HCT116 (cell line): ENCODE data around the gene PNMT. TPM values are rescaled to one million over a fixed set of nuclear protein-coding genes. Genes with fewer than 3 reads are reported as not detected.
A peak's percentile ranks its signal among the peaks of the same experiment; 100 is the strongest.

Experiments used
- ATAC-seq: fragments of 200-7000 bp; cut with Tn5 transposase; 2 replicates; pipeline ENCODE4 v1.9.1; 2020; ENCODE audit warnings: mild to moderate bottlenecking, moderate library complexity
- BruUV-seq: library from RNA; stranded (reverse); fragments of 400-500 nt; replicated peaks from 2 replicates; lab custom pipeline; 2021; lab: Mats Ljungman, UMichigan
- CTCF ChIA-PET: fragments of 300-600 bp; sonication (Branson Sonifier 250); formaldehyde crosslinking; loops from one replicate; lab custom pipeline; 2021; ENCODE audit warnings: antibody characterized with exemption; lab: Charles Lee
- POLR2A ChIA-PET: fragments of 300-600, 350-600 bp; sonication (Branson Sonifier 250); formaldehyde crosslinking; loops from one replicate; lab custom pipeline; 2021; ENCODE audit warnings: antibody characterized with exemption; lab: Charles Lee
- RAD21 ChIA-PET, 2 experiments: fragments of 300-600 bp; sonication (Branson Sonifier 250); formaldehyde crosslinking; loops; one replicate each; lab custom pipeline; 2023; ENCODE audit warnings: low total read pairs in 2 of 2; ENCODE audit not compliant: uncharacterized antibody in 2 of 2, unreplicated experiment in 2 of 2, low non-redundant PET in 1 of 2; lab: Charles Lee
- DNase-seq: peaks from one replicate; pipeline ENCODE4 v3.0.0-alpha.2; 2010; ENCODE audit warnings: low read depth, low spot score
- H2AFZ ChIP-seq: fragments of 200-600 bp; shearing (Covaris generic), sonication (generic); 2 replicates; pipeline ENCODE4 v1.6.1; 2017; ENCODE audit warnings: low read depth, mixed run types, mixed read lengths, antibody characterized with exemption, low read length; ENCODE audit not compliant: poor library complexity, severe bottlenecking
- H3K27ac ChIP-seq: 2 replicates; pipeline ENCODE4 v1.5.1; 2012; ENCODE audit warnings: low read depth, low read length
- H3K27me3 ChIP-seq: fragments of 200-600 bp; sonication (generic); 2 replicates; pipeline ENCODE4 v1.6.1; 2016; ENCODE audit warnings: mixed run types, low read length, mixed read lengths; ENCODE audit not compliant: insufficient read depth
- H3K36me3 ChIP-seq, 2 experiments: fragments of 200-500 bp in 1 of 2; fragments of 200-600 bp in 1 of 2; sonication (Bioruptor generic) in 1 of 2; sonication (generic) in 1 of 2; 2 replicates each; pipeline versions ENCODE4 v1.5.1 to v1.6.1; 2014 to 2016; ENCODE audit warnings: low read length in 2 of 2, inconsistent platforms in 1 of 2, mixed read lengths in 1 of 2, mixed run types in 1 of 2; ENCODE audit not compliant: insufficient read depth in 2 of 2, control insufficient read depth in 1 of 2
- H3K4me1 ChIP-seq, 2 experiments: fragments of 200-600 bp in 1 of 2; sonication (generic) in 1 of 2; 2 replicates each; pipeline versions ENCODE4 v1.5.1 to v1.6.1; 2012 to 2017; ENCODE audit warnings: low read length in 2 of 2, inconsistent platforms in 1 of 2, mild to moderate bottlenecking in 1 of 2, mixed read lengths in 1 of 2, mixed run types in 1 of 2, moderate library complexity in 1 of 2; ENCODE audit not compliant: insufficient read depth in 2 of 2, control insufficient read depth in 1 of 2
- H3K4me2 ChIP-seq: fragments of 200-600 bp; sonication (generic); 2 replicates; pipeline ENCODE4 v1.6.1; 2017; ENCODE audit warnings: mixed run types, low read length, mixed read lengths
- H3K4me3 ChIP-seq, 2 experiments: fragments of 200-600 bp in 1 of 2; sonication (generic) in 1 of 2; replicated peaks in 1 of 2; 2 replicates each; pipeline ENCODE4 v1.5.1; 2011 to 2016; ENCODE audit warnings: low read length in 2 of 2, control low read depth in 1 of 2, low read depth in 1 of 2, mild to moderate bottlenecking in 1 of 2, mixed read lengths in 1 of 2, mixed run types in 1 of 2
- H3K79me2 ChIP-seq: fragments of 200-600 bp; sonication (generic); 2 replicates; pipeline ENCODE4 v1.6.1; 2017; ENCODE audit warnings: mild to moderate bottlenecking, mixed run types, low read length, moderate library complexity, mixed read lengths; ENCODE audit not compliant: insufficient read depth
- H3K9ac ChIP-seq: fragments of 200-600 bp; sonication (generic); 2 replicates; pipeline ENCODE4 v1.6.1; 2016; ENCODE audit warnings: low read length, mixed read lengths
- H3K9me2 ChIP-seq: fragments of 200-600 bp; sonication (generic), shearing (Covaris generic); 2 replicates; pipeline ENCODE4 v1.6.1; 2017; ENCODE audit warnings: mixed run types, mild to moderate bottlenecking, moderate library complexity; ENCODE audit not compliant: insufficient read depth
- H3K9me3 ChIP-seq, 2 experiments: fragments of 200-500 bp in 1 of 2; fragments of 200-600 bp in 1 of 2; sonication (Bioruptor generic) in 1 of 2; sonication (generic) in 1 of 2; 2 replicates each; pipeline ENCODE4 v1.6.1; 2014 to 2017; ENCODE audit warnings: low read length in 2 of 2, mixed read lengths in 2 of 2, inconsistent platforms in 1 of 2, low read depth in 1 of 2, mild to moderate bottlenecking in 1 of 2, mixed run types in 1 of 2, moderate library complexity in 1 of 2; ENCODE audit not compliant: control insufficient read depth in 1 of 2, insufficient read depth in 1 of 2
- H4K20me1 ChIP-seq: fragments of 200-600 bp; sonication (generic), shearing (Covaris generic); 2 replicates; pipeline ENCODE4 v1.6.1; 2017; ENCODE audit warnings: mixed run types, mild to moderate bottlenecking, moderate library complexity; ENCODE audit not compliant: insufficient read depth
- CBX3 ChIP-seq: IDR thresholded peaks from 2 replicates; pipeline ENCODE4 v1.6.1; 2012; ENCODE audit warnings: low read depth
- CTCF ChIP-seq, 3 experiments: fragments of 200-600 bp in 1 of 3; sonication (generic) in 1 of 3; IDR thresholded peaks in 2 of 3; conservative IDR thresholded peaks in 1 of 3; 2 replicates each; pipeline ENCODE4 v1.5.1; 2012 to 2017; ENCODE audit warnings: low read depth in 2 of 3, low read length in 2 of 3, antibody characterized with exemption in 1 of 3, borderline replicate concordance in 1 of 3, control low read depth in 1 of 3, mild to moderate bottlenecking in 1 of 3, mixed read lengths in 1 of 3, mixed run types in 1 of 3, moderate library complexity in 1 of 3; ENCODE audit not compliant: insufficient read depth in 1 of 3
- EGR1 ChIP-seq: IDR thresholded peaks from 2 replicates; pipeline ENCODE4 v1.6.1; 2012; ENCODE audit warnings: low read depth
- ELF1 ChIP-seq: IDR thresholded peaks from 2 replicates; pipeline ENCODE4 v1.6.1; 2012; ENCODE audit warnings: low read depth, borderline replicate concordance
- EZH2 ChIP-seq: fragments of 200-600 bp; sonication (generic); IDR thresholded peaks from 2 replicates; pipeline ENCODE4 v1.6.1; 2017; ENCODE audit warnings: antibody characterized with exemption, mixed run types
- EZH2phosphoT487 ChIP-seq: fragments of 200-600 bp; IDR thresholded peaks from 2 replicates; pipeline ENCODE4 v1.6.1; 2018; ENCODE audit warnings: antibody characterized with exemption, borderline replicate concordance
- FOSL1 ChIP-seq: IDR thresholded peaks from 2 replicates; pipeline ENCODE4 v1.6.1; 2012; ENCODE audit warnings: low read depth
- JUND ChIP-seq: IDR thresholded peaks from 2 replicates; pipeline ENCODE4 v1.6.1; 2012
- MAX ChIP-seq: IDR thresholded peaks from 2 replicates; pipeline ENCODE4 v1.6.1; 2012
- POLR2A ChIP-seq: IDR thresholded peaks from 2 replicates; pipeline ENCODE4 v1.7.0; 2011; ENCODE audit warnings: borderline replicate concordance; ENCODE audit not compliant: insufficient read depth, insufficient read length; ENCODE audit errors: extremely low read depth
- POLR2AphosphoS5 ChIP-seq: IDR thresholded peaks from 2 replicates; pipeline ENCODE4 v1.6.1; 2011; ENCODE audit warnings: mild to moderate bottlenecking, low read depth, low read length, moderate library complexity
- REST ChIP-seq: IDR thresholded peaks from 2 replicates; pipeline ENCODE4 v1.6.1; 2012; ENCODE audit warnings: low read depth
- SRF ChIP-seq: IDR thresholded peaks from 2 replicates; pipeline ENCODE4 v1.6.1; 2012; ENCODE audit warnings: low read depth
- TCF7L2 ChIP-seq: IDR thresholded peaks from 2 replicates; pipeline ENCODE4 v1.7.0; 2011; ENCODE audit warnings: borderline replicate concordance, inconsistent platforms; ENCODE audit not compliant: insufficient read depth, insufficient read length; ENCODE audit errors: extremely low read depth
- YY1 ChIP-seq: IDR thresholded peaks from 2 replicates; pipeline ENCODE4 v1.6.1; 2011; ENCODE audit warnings: low read length, low read depth, moderate library complexity, mild to moderate bottlenecking; ENCODE audit not compliant: insufficient replicate concordance; ENCODE audit errors: extremely low read depth
- ZBTB33 ChIP-seq: IDR thresholded peaks from 2 replicates; pipeline ENCODE4 v1.6.1; 2011; ENCODE audit warnings: mild to moderate bottlenecking, low read length, moderate library complexity; ENCODE audit not compliant: insufficient replicate concordance; ENCODE audit errors: extremely low read depth
- ZFX ChIP-seq: fragments of 450-650 bp; IDR thresholded peaks from 2 replicates; pipeline ENCODE4 v1.6.1; 2017
- ZNF274 ChIP-seq: fragments of 200-500 bp; sonication (Bioruptor generic); IDR thresholded peaks from 2 replicates; pipeline ENCODE4 v1.6.1; 2014; ENCODE audit warnings: mild to moderate bottlenecking, low read depth, low read length, inconsistent platforms
- intact Hi-C: fragments of 100-400 bp; cut with micrococcal nuclease; formaldehyde crosslinking; loops from 2 replicates; pipeline ENCODE4 v1.10.0; 2022
- total RNA-seq: library from RNA; stranded (reverse); gene quantifications from one replicate; pipeline ENCODE4 v1.2.1, GENCODE V29; 2021; ENCODE audit not compliant: unreplicated experiment

Gene PNMT
- total RNA-seq, 1 experiment from 2014 or later: not detected

- H3K9ac ChIP-seq: 0 out of 2 replicates have a peak overlapping the region, but pooled peaks have one; percentile 91
- H4K20me1 ChIP-seq: no peaks in the 10 kb centered on the region
Observed at GRCh38 chr17:39701784-39702422, 33.6 kb downstream of the PNMT start.

More at GRCh38 chr17:39701784-39702422, 33.6 kb downstream of the PNMT start:
- ChIA-PET RAD21 (no interaction called here), POLR2A (no interaction called here)
- Histone ChIP-seq H3K27ac (no peak overlapping the region), H3K4me2 (peak overlapping the region; percentile 79), H3K9me2 (no peaks in the 10 kb centered on the region), H3K27me3 (no peaks in the 10 kb centered on the region), H2AFZ (no peak overlapping the region), H3K4me1 (peaks cover 40 to 65% of the 10 kb centered on the region in 2 experiments), H3K9me3 (no peaks in the 10 kb centered on the region), H3K4me3 (no peak overlapping the region)
- ATAC-seq (no peak), DNase-seq (no peak)
- TF ChIP-seq ZBTB33 (no peak), POLR2A (no peak), CBX3 (no peak), REST (no peak), TCF7L2 (no peak), ZNF274 (no peak), EZH2 (no peak), ELF1 (no peak), JUND (no peak), EZH2phosphoT487 (no peak), CTCF (IDR thresholded peaks at IDR 0.05 in 2 of 3, conservative IDR thresholded peaks at IDR 0.05 in 1 of 3; ENCODE audit: borderline replicate concordance in 1 of 3, insufficient read depth in 1 of 3, low read depth in 2 of 3, low read length in 2 of 3) (no peak), MAX (no peak), YY1 (no peak), SRF (no peak), ZFX (no peak), POLR2AphosphoS5 (no peak), FOSL1 (no peak), EGR1 (no peak)
- TF ChIP-seq, all 23 proteins: peak for 0
- intact Hi-C loops: no loop called here
- H3K36me3 ChIP-seq: no peaks in the 10 kb centered on the region
- no TSS peak for BruUV-seq
- peaks cover 64% of the 10 kb centered on the region for H3K79me2 ChIP-seq
- CTCF ChIA-PET: no interaction called here
